HG03432 (cell line): Measurements from ENCODE around the gene CACNA1C.
"Not testable (repeated sequence)": the region's sequence is repeated elsewhere in the genome, so short reads cannot be mapped to it uniquely, and the experiment has no call there.

ENCODE experiments used
- ATAC-seq: cut with Tn5 transposase; IDR thresholded peaks from one replicate; pipeline ENCODE4 v1.9.1; 2021; ENCODE audit warnings: mild to moderate bottlenecking, moderate library complexity; ENCODE audit not compliant: unreplicated experiment

The CACNA1C gene

GRCh38 chr12:2110127-2110526, 57.3 kb downstream of the CACNA1C start:
- no peak for ATAC-seq

- ATAC-seq, result no peak
These were observed 58.2 kb downstream of the CACNA1C start for GRCh38 chr12:2110849-2111566.

GRCh38 chr12:2111826-2112225, 59.0 kb downstream of the CACNA1C start:
- ATAC-seq, result no peak

- no peak for ATAC-seq
These were observed 59.6 kb downstream of the CACNA1C start for GRCh38 chr12:2112401-2112800.

GRCh38 chr12:2113119-2113912, 60.5 kb downstream of the CACNA1C start:
- ATAC-seq, result no peak

GRCh38 chr12:2114071-2114470, 61.3 kb downstream of the CACNA1C start:
- ATAC-seq, result no peak

- no peak for ATAC-seq
These were observed 62.5 kb downstream of the CACNA1C start for GRCh38 chr12:2115101-2115845.

GRCh38 chr12:2117541-2117940, 64.8 kb downstream of the CACNA1C start:
- no peak for ATAC-seq

GRCh38 chr12:2118061-2118460, 65.3 kb downstream of the CACNA1C start:
- ATAC-seq, result no peak

- no peak for ATAC-seq
These were observed 65.9 kb downstream of the CACNA1C start for GRCh38 chr12:2118481-2119255.

GRCh38 chr12:2119266-2119665, 66.5 kb downstream of the CACNA1C start:
- ATAC-seq, result no peak

- ATAC-seq, result no peak
These were observed 68.4 kb downstream of the CACNA1C start for GRCh38 chr12:2120982-2121758.

GRCh38 chr12:2124466-2125023, 71.8 kb downstream of the CACNA1C start:
- ATAC-seq, result no peak

GRCh38 chr12:2125651-2126522, 73.1 kb downstream of the CACNA1C start:
- no peak for ATAC-seq

GRCh38 chr12:2126676-2127406, 74.1 kb downstream of the CACNA1C start:
- no peak for ATAC-seq

- no peak for ATAC-seq
These were observed 76.3 kb downstream of the CACNA1C start for GRCh38 chr12:2129076-2129475.

- not testable (repeated sequence) for ATAC-seq
These were observed 83.1 kb downstream of the CACNA1C start for GRCh38 chr12:2135661-2136418.
